B cell (primary cell): ENCODE measurements around the gene LRRK2.

Source experiments
- EZH2 ChIP-seq: IDR thresholded peaks from 2 replicates; pipeline ENCODE4 v1.6.1; 2012; ENCODE audit warnings: borderline replicate concordance, low read depth, mild to moderate bottlenecking, moderate library complexity, low read length; ENCODE audit not compliant: insufficient read depth, poor library complexity, severe bottlenecking
- TF ChIP-seq, protein P1 (sequence below): fragments of 200-600 bp; IDR thresholded peaks from one replicate; pipeline ENCODE4 v1.8.0; 2022; ENCODE audit warnings: antibody characterized with exemption, mild to moderate bottlenecking

DNA sequence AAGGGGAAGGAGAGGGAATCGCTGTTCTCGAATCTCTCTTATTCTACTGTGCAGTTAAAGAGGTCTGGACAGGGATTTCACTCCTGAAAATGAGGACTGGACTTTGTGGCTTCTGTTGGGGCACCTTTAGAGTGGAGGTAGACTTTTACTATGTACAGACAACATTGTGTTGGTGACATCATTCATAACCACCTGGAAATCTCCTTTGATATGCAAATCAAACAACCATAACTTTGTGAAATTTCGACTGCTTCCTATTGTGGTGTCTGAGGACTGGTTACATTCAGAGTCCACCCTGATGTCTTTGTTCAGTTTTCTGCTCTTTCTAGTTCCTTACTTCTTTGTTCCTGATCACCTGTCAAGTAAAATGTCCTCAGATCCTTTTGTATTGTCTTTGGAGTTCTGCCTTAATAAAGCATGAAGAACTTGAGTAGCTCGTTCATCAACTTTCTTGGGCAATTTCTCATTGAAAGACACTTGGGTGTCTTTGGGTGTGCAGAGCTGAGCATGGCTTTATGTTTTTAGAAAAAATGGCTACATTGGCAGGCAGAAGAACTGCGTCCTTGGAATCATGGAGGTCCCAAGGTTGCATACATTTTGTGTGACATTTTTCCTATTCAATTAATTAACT, 29.8 kb downstream of the LRRK2 start:
- TF ChIP-seq EZH2: no peak
- TF ChIP-seq, protein P1, sequence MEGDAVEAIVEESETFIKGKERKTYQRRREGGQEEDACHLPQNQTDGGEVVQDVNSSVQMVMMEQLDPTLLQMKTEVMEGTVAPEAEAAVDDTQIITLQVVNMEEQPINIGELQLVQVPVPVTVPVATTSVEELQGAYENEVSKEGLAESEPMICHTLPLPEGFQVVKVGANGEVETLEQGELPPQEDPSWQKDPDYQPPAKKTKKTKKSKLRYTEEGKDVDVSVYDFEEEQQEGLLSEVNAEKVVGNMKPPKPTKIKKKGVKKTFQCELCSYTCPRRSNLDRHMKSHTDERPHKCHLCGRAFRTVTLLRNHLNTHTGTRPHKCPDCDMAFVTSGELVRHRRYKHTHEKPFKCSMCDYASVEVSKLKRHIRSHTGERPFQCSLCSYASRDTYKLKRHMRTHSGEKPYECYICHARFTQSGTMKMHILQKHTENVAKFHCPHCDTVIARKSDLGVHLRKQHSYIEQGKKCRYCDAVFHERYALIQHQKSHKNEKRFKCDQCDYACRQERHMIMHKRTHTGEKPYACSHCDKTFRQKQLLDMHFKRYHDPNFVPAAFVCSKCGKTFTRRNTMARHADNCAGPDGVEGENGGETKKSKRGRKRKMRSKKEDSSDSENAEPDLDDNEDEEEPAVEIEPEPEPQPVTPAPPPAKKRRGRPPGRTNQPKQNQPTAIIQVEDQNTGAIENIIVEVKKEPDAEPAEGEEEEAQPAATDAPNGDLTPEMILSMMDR: no peak
